Endothelial cell (in vitro differentiated cells): ENCODE results near the gene MYO1E. TPM values are rescaled to one million over a fixed set of nuclear protein-coding genes. Genes with fewer than 3 reads are reported as not detected.

Experiments used
- DNase-seq: peaks from one replicate; pipeline ENCODE4 v3.0.0; 2021; ENCODE audit warnings: low spot score
- H3K27ac Mint-ChIP-seq: one replicate; pipeline ENCODE4 v1.8.0; 2021; ENCODE audit warnings: mixed read lengths, inconsistent platforms; ENCODE audit not compliant: unreplicated experiment
- H3K27me3 Mint-ChIP-seq: one replicate; pipeline ENCODE4 v1.8.0; 2021; ENCODE audit warnings: mild to moderate bottlenecking, moderate library complexity, mixed read lengths, inconsistent platforms; ENCODE audit not compliant: unreplicated experiment
- H3K36me3 Mint-ChIP-seq: one replicate; pipeline ENCODE4 v1.8.0; 2021; ENCODE audit warnings: mild to moderate bottlenecking, low read depth, mixed read lengths, inconsistent platforms; ENCODE audit not compliant: unreplicated experiment
- H3K4me1 Mint-ChIP-seq: one replicate; pipeline ENCODE4 v1.8.0; 2021; ENCODE audit warnings: mild to moderate bottlenecking, mixed read lengths, inconsistent platforms; ENCODE audit not compliant: unreplicated experiment
- H3K4me3 Mint-ChIP-seq: one replicate; pipeline ENCODE4 v1.8.0; 2021; ENCODE audit warnings: mild to moderate bottlenecking, mixed read lengths, inconsistent platforms; ENCODE audit not compliant: unreplicated experiment
- H3K9me3 Mint-ChIP-seq: one replicate; pipeline ENCODE4 v1.8.0; 2021; ENCODE audit warnings: mixed read lengths, inconsistent platforms; ENCODE audit not compliant: unreplicated experiment
- total RNA-seq: library from RNA; stranded (reverse); fragmentation: NEBNext Ultra II Directional; extraction: Animal tissue kit (Norgen Biotek cat#: 25700); gene quantifications from one replicate; pipeline ENCODE4 v1.2.1, GENCODE V29; 2021; ENCODE audit not compliant: unreplicated experiment
- TF ChIP-seq, protein P1 (sequence below): fragments of 200-600 bp; sonication (generic); IDR thresholded peaks from one replicate; pipeline ENCODE4 v1.5.0; 2021; ENCODE audit warnings: antibody characterized with exemption; ENCODE audit not compliant: unreplicated experiment

Gene MYO1E
- total RNA-seq, 1 donor from 2014 or later: 146 TPM

GRCh38 chr15:59179717-59180116 lies 193.0 kb downstream of the MYO1E start:
- Mint-ChIP-seq H3K27me3 (peaks cover 1% of the 10 kb centered on the region), H3K4me3 (no peak overlapping the region), H3K36me3 (peaks cover 64% of the 10 kb centered on the region), H3K9me3 (peaks cover 4% of the 10 kb centered on the region), H3K4me1 (peaks cover 29% of the 10 kb centered on the region), H3K27ac (peak overlapping the region; percentile 33)
- TF ChIP-seq, protein P1, sequence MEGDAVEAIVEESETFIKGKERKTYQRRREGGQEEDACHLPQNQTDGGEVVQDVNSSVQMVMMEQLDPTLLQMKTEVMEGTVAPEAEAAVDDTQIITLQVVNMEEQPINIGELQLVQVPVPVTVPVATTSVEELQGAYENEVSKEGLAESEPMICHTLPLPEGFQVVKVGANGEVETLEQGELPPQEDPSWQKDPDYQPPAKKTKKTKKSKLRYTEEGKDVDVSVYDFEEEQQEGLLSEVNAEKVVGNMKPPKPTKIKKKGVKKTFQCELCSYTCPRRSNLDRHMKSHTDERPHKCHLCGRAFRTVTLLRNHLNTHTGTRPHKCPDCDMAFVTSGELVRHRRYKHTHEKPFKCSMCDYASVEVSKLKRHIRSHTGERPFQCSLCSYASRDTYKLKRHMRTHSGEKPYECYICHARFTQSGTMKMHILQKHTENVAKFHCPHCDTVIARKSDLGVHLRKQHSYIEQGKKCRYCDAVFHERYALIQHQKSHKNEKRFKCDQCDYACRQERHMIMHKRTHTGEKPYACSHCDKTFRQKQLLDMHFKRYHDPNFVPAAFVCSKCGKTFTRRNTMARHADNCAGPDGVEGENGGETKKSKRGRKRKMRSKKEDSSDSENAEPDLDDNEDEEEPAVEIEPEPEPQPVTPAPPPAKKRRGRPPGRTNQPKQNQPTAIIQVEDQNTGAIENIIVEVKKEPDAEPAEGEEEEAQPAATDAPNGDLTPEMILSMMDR: no peak
- no peak for DNase-seq

- Mint-ChIP-seq H3K27me3 (peaks cover 1% of the 10 kb centered on the region), H3K4me3 (no peak overlapping the region), H3K4me1 (peaks cover 29% of the 10 kb centered on the region), H3K27ac (no peak overlapping the region), H3K9me3 (peaks cover 4% of the 10 kb centered on the region), H3K36me3 (peaks cover 58% of the 10 kb centered on the region)
- no peak for DNase-seq
- TF ChIP-seq, protein P1: no peak
Observed at GRCh38 chr15:59178151-59178695, 194.4 kb downstream of the MYO1E start.

DNA sequence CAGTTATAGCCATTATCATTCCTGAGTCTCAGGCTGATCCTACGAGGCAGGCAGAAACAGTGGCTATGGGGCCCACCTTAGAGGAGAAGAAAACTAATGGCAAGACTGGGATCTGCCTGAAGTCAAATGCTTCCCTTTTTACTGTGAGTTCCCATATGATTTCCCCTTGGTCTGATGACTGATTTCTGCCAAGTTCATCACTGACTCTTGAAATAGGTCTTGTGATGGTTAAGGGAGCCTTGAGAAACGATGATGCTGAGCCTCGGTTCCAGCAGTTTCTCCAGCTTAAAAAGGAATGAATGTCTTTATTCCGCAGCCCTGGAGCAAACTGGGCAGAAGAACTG lies 195.4 kb downstream of the MYO1E start:
- DNase-seq: no peak
- TF ChIP-seq, protein P1: no peak
- peaks cover 4% of the 10 kb centered on the region for H3K9me3 Mint-ChIP-seq
- peaks cover 1% of the 10 kb centered on the region for H3K27me3 Mint-ChIP-seq
- H3K36me3 Mint-ChIP-seq: peaks cover 51% of the 10 kb centered on the region
- no peak overlapping the region for H3K4me3 Mint-ChIP-seq
- no peak overlapping the region for H3K27ac Mint-ChIP-seq
- peaks cover 29% of the 10 kb centered on the region for H3K4me1 Mint-ChIP-seq

DNA sequence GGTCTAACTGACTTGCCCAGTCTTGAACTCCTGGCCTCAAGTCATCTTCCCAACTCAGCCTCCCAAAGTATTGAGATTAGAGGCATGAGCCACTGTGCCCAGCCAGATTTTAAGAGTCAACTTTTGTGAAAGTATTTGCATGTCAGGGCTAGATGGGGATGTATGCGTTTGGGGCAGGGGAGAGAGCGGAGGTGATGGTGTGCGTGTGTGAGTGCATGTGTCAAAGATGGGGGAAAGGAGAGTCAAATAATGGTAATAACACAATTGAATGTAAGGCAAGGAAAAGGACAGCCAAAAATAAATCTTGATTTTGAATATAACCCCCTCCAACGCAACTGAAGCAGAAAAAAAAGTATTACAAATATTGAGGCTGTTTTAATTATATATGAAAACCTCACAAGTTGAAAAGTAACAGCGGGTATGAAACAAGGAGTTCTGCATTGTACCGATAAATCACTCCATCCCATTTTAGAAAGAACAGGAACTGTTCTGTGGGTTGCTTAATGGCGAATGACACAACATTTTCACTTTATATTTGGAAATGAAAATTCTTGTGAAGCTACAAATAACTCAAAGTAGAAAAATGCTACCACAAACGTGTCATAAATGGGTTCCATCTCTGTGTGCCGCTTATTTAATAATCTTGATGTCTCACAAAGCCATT lies 195.9 kb downstream of the MYO1E start:
- Mint-ChIP-seq H3K36me3 (peaks cover 53% of the 10 kb centered on the region), H3K4me3 (no peak overlapping the region), H3K9me3 (peaks cover 4% of the 10 kb centered on the region), H3K4me1 (peaks cover 29% of the 10 kb centered on the region), H3K27ac (no peak overlapping the region), H3K27me3 (peaks cover 1% of the 10 kb centered on the region)
- DNase-seq: no peak
- TF ChIP-seq, protein P1: no peak
